SK-N-SH (cell line): ENCODE measurements around the gene CHDH. TPM values are rescaled to one million over a fixed set of nuclear protein-coding genes. Genes with fewer than 3 reads are reported as not detected.

Source experiments
- CTCF ChIA-PET: fragments of 300-600, 350-600 bp; formaldehyde crosslinking; extraction: SDS; loops from one replicate; lab custom pipeline; 2021; lab: Yijun Ruan, JAX
- POLR2A ChIA-PET: fragments of 350-600 bp; sonication (Branson Sonifier 250); formaldehyde crosslinking; extraction: SDS; loops from one replicate; lab custom pipeline; 2020; ENCODE audit warnings: antibody characterized with exemption, inconsistent platforms; lab: Yijun Ruan, JAX
- DNase-seq: peaks from one replicate; pipeline ENCODE4 v3.0.0; 2012
- H2AFZ ChIP-seq: fragments of 200-600 bp; sonication (generic); 2 replicates; pipeline ENCODE4 v1.8.1; 2016; ENCODE audit warnings: antibody characterized with exemption, mild to moderate bottlenecking, low read depth
- H3F3A ChIP-seq: fragments of 200-600 bp; sonication (generic); replicated peaks from 2 replicates; pipeline ENCODE3; 2016; ENCODE audit warnings: antibody characterized with exemption, mild to moderate bottlenecking; ENCODE audit not compliant: insufficient read depth
- H3K27ac ChIP-seq, 2 experiments: fragments of 200-500 bp in 1 of 2; fragments of 200-600 bp in 1 of 2; sonication (Bioruptor generic) in 1 of 2; sonication (generic), shearing (Covaris generic) in 1 of 2; 2 replicates each; pipeline versions ENCODE4 v1.5.1 to v1.6.1; 2014 to 2016; ENCODE audit warnings: low read depth in 2 of 2, inconsistent platforms in 1 of 2, low read length in 1 of 2, mild to moderate bottlenecking in 1 of 2, mixed read lengths in 1 of 2
- H3K27me3 ChIP-seq: fragments of 200-600 bp; sonication (generic), shearing (Covaris generic); 2 replicates; pipeline ENCODE4 v1.6.1; 2016; ENCODE audit warnings: mixed run types; ENCODE audit not compliant: insufficient read depth
- H3K36me3 ChIP-seq, 2 experiments: fragments of 200-500 bp in 1 of 2; fragments of 200-600 bp in 1 of 2; sonication (Bioruptor generic) in 1 of 2; sonication (generic) in 1 of 2; replicated peaks in 1 of 2; 2 replicates each; pipeline versions ENCODE3 to v1.5.1; 2014 to 2016; ENCODE audit warnings: low read length in 1 of 2, mild to moderate bottlenecking in 1 of 2; ENCODE audit not compliant: insufficient read depth in 2 of 2, control insufficient read depth in 1 of 2
- H3K4me1 ChIP-seq, 2 experiments: fragments of 200-500 bp in 1 of 2; fragments of 200-600 bp in 1 of 2; sonication (Bioruptor generic) in 1 of 2; sonication (generic), shearing (Covaris generic) in 1 of 2; 2 replicates each; pipeline versions ENCODE4 v1.5.1 to v1.6.1; 2014 to 2016; ENCODE audit warnings: low read depth in 1 of 2, low read length in 1 of 2, mixed run types in 1 of 2; ENCODE audit not compliant: insufficient read depth in 2 of 2, control insufficient read depth in 1 of 2
- H3K4me2 ChIP-seq: fragments of 200-600 bp; sonication (generic), shearing (Covaris generic); 2 replicates; pipeline ENCODE4 v1.6.1; 2017; ENCODE audit warnings: mixed run types
- H3K4me3 ChIP-seq, 2 experiments: fragments of 200-500 bp in 1 of 2; fragments of 200-600 bp in 1 of 2; sonication (Bioruptor generic) in 1 of 2; sonication (generic), shearing (Covaris generic) in 1 of 2; 2 replicates each; pipeline versions ENCODE4 v1.5.1 to v1.8.1; 2014 to 2016; ENCODE audit warnings: low read depth in 2 of 2, inconsistent platforms in 1 of 2, low read length in 1 of 2, mild to moderate bottlenecking in 1 of 2, mixed read lengths in 1 of 2, moderate library complexity in 1 of 2
- H3K79me2 ChIP-seq: fragments of 200-600 bp; sonication (generic); 2 replicates; pipeline ENCODE4 v1.8.1; 2017; ENCODE audit warnings: mild to moderate bottlenecking; ENCODE audit not compliant: insufficient read depth
- H3K9ac ChIP-seq: fragments of 200-600 bp; sonication (generic); 2 replicates; pipeline ENCODE4 v1.6.1; 2017; ENCODE audit warnings: mixed run types
- H3K9me2 ChIP-seq: fragments of 200-600 bp; sonication (generic); 2 replicates; pipeline ENCODE4 v1.6.1; 2017; ENCODE audit warnings: mixed run types
- H3K9me3 ChIP-seq: fragments of 200-600 bp; sonication (generic); 2 replicates; pipeline ENCODE4 v1.6.1; 2017; ENCODE audit warnings: mixed run types, mild to moderate bottlenecking, moderate library complexity
- H4K20me1 ChIP-seq: fragments of 200-600 bp; sonication (generic); 2 replicates; pipeline ENCODE4 v1.6.1; 2017; ENCODE audit warnings: mild to moderate bottlenecking, mixed run types; ENCODE audit not compliant: insufficient read depth
- CHD2 ChIP-seq: fragments of 150-350 bp; IDR thresholded peaks from 2 replicates; pipeline ENCODE4 v1.6.1; 2018; ENCODE audit warnings: low read length; ENCODE audit not compliant: partially characterized antibody
- EZH2phosphoT487 ChIP-seq: fragments of 200-600 bp; sonication (generic); IDR thresholded peaks from 2 replicates; pipeline ENCODE4 v1.6.1; 2017; ENCODE audit warnings: low read depth, mixed run types, mild to moderate bottlenecking, antibody characterized with exemption, moderate library complexity, borderline replicate concordance
- FOSL2 ChIP-seq: IDR thresholded peaks from 2 replicates; pipeline ENCODE4 v1.4.0; 2012; ENCODE audit warnings: low read depth, mild to moderate bottlenecking, moderate library complexity, borderline replicate concordance
- GABPA ChIP-seq: IDR thresholded peaks from 2 replicates; pipeline ENCODE4 v1.4.0; 2012; ENCODE audit warnings: low read depth, mild to moderate bottlenecking
- IRF3 ChIP-seq: fragments of 150-350 bp; IDR thresholded peaks from 2 replicates; pipeline ENCODE4 v1.6.1; 2016; ENCODE audit warnings: mild to moderate bottlenecking, low read depth, low read length
- JUND ChIP-seq: IDR thresholded peaks from 2 replicates; pipeline ENCODE4 v1.4.0; 2012
- MAX ChIP-seq: IDR thresholded peaks from 2 replicates; pipeline ENCODE4 v1.4.0; 2012; ENCODE audit warnings: low read depth
- MEF2A ChIP-seq: IDR thresholded peaks from 2 replicates; pipeline ENCODE4 v1.4.0; 2012; ENCODE audit warnings: low read depth, borderline replicate concordance
- MXI1 ChIP-seq: IDR thresholded peaks from 2 replicates; pipeline ENCODE4 v1.6.1; 2012; ENCODE audit warnings: mild to moderate bottlenecking, low read depth, low read length, improper control_type of control experiment
- PBX3 ChIP-seq: IDR thresholded peaks from 2 replicates; pipeline ENCODE4; 2012
- POLR2AphosphoS5 ChIP-seq: IDR thresholded peaks from 2 replicates; pipeline ENCODE4 v1.6.1; 2012; ENCODE audit warnings: low read depth, low read length
- RAD21 ChIP-seq: IDR thresholded peaks from 2 replicates; pipeline ENCODE4 v1.6.1; 2012; ENCODE audit warnings: mild to moderate bottlenecking, low read length
- REST ChIP-seq: IDR thresholded peaks from 2 replicates; pipeline ENCODE4 v1.6.1; 2012; ENCODE audit warnings: mild to moderate bottlenecking, low read depth, low read length, moderate library complexity
- RFX5 ChIP-seq: IDR thresholded peaks from 2 replicates; pipeline ENCODE4 v1.6.1; 2012; ENCODE audit warnings: mild to moderate bottlenecking, improper control_type of control experiment, low read length
- TCF12 ChIP-seq: IDR thresholded peaks from 2 replicates; pipeline ENCODE4 v1.4.0; 2012
- USF2 ChIP-seq: fragments of 150-350 bp; IDR thresholded peaks from 2 replicates; pipeline ENCODE4 v1.6.1; 2017; ENCODE audit warnings: antibody characterized with exemption, low read length, low read depth, borderline replicate concordance
- YY1 ChIP-seq: IDR thresholded peaks from 2 replicates; pipeline ENCODE4 v1.4.0; 2012; ENCODE audit warnings: low read depth, mild to moderate bottlenecking
- ZBTB33 ChIP-seq: IDR thresholded peaks from 2 replicates; pipeline ENCODE4 v1.4.0; 2012; ENCODE audit warnings: low read depth, borderline replicate concordance
- WGBS: methylation state at CpG from one replicate; pipeline ENCODE4 v1.1.6; 2017; ENCODE audit warnings: low lambda C conversion rate; 5-methylcytosine and 5-hydroxymethylcytosine counted together
- polyA plus RNA-seq, 3 experiments: library from polyadenylated mRNA; depleted of rRNA; stranded (reverse); fragments of >200 nt; gene quantifications; 2 replicates each; pipeline ENCODE4 v1.2.3, GENCODE V29; 2012

CHDH gene
- polyA plus RNA-seq, 1 of the 3 experiments (the other 2 are of a cell fraction), result 0.33 TPM

GRCh38 chr3:53819163-53819868 is 26.9 kb downstream of the CHDH start (continued):
- TF ChIP-seq REST, result no peak
- no peak for TF ChIP-seq JUND

- ChIA-PET CTCF (no interaction called here), POLR2A (no interaction called here)
- Histone ChIP-seq H3K4me3 (no peak overlapping the region), H3F3A (no peaks in the 10 kb centered on the region), H3K27ac (no peak overlapping the region), H3K79me2 (no peaks in the 10 kb centered on the region), H4K20me1 (no peaks in the 10 kb centered on the region), H3K27me3 (no peaks in the 10 kb centered on the region), H3K9ac (no peak overlapping the region), H3K9me2 (no peaks in the 10 kb centered on the region), H3K4me2 (no peak overlapping the region), H3K4me1 (no peaks in the 10 kb centered on the region; a peak in 1 of 4 replicates), H3K9me3 (no peaks in the 10 kb centered on the region), H3K36me3 (no peaks in the 10 kb centered on the region), H2AFZ (no peak overlapping the region)
- WGBS, result 73% methylated on average over 12 of the region's 14 CpGs
- DNase-seq, result no peak
- TF ChIP-seq CHD2 (no peak), MXI1 (no peak), FOSL2 (no peak), EZH2phosphoT487 (no peak), MAX (no peak), YY1 (no peak), GABPA (no peak), TCF12 (no peak), POLR2AphosphoS5 (no peak), USF2 (no peak), MEF2A (no peak), PBX3 (no peak), IRF3 (no peak), JUND (no peak), RAD21 (no peak), ZBTB33 (no peak), RFX5 (no peak)
Measured at GRCh38 chr3:53818221-53819162, 27.7 kb downstream of the CHDH start.
